GM23338 (cell line): Measurements from ENCODE around the gene FBXO17.

Source experiments
- CREB1 ChIP-seq: fragments of 250-450 bp; sonication (Bioruptor Pico); IDR thresholded peaks from 2 replicates; pipeline ENCODE4 v1.5.0; 2020; ENCODE audit warnings: low read depth, mild to moderate bottlenecking, moderate library complexity
- CTCF ChIP-seq, 2 experiments: fragments of 200-600 bp in 1 of 2; sonication (generic) in 1 of 2; conservative IDR thresholded peaks; 2 replicates each; pipeline versions ENCODE4 v1.5.1 to v1.6.1; 2016 to 2017; ENCODE audit warnings: antibody characterized with exemption in 2 of 2, low read depth in 2 of 2, mild to moderate bottlenecking in 2 of 2, moderate library complexity in 1 of 2
- ETS1 ChIP-seq: IDR thresholded peaks from 2 replicates; pipeline ENCODE4 v1.6.1; 2016; ENCODE audit warnings: antibody characterized with exemption
- EZH2 ChIP-seq: fragments of 200-600 bp; sonication (generic); IDR thresholded peaks from one replicate; pipeline ENCODE4 v1.8.0; 2017; ENCODE audit warnings: antibody characterized with exemption, mild to moderate bottlenecking, low read depth; ENCODE audit not compliant: unreplicated experiment
- EZH2phosphoT487 ChIP-seq: fragments of 200-600 bp; sonication (generic); IDR thresholded peaks from one replicate; pipeline ENCODE4 v1.8.1; 2018; ENCODE audit warnings: antibody characterized with exemption; ENCODE audit not compliant: unreplicated experiment
- JUNB ChIP-seq: IDR thresholded peaks from one replicate; pipeline ENCODE4 v1.6.1; 2016; ENCODE audit warnings: antibody characterized with exemption; ENCODE audit not compliant: unreplicated experiment
- NANOG ChIP-seq: IDR thresholded peaks from 2 replicates; pipeline ENCODE4 v1.6.1; 2016; ENCODE audit warnings: antibody characterized with exemption, borderline replicate concordance
- POLR2AphosphoS5 ChIP-seq: IDR thresholded peaks from 2 replicates; pipeline ENCODE4 v1.6.1; 2016; ENCODE audit warnings: antibody characterized with exemption, low read depth
- REST ChIP-seq: IDR thresholded peaks from one replicate; pipeline ENCODE4 v1.6.1; 2018; ENCODE audit warnings: antibody characterized with exemption; ENCODE audit not compliant: unreplicated experiment
- ZNF114 ChIP-seq: fragments of 250-450 bp; sonication (Bioruptor Pico); IDR thresholded peaks from 2 replicates; pipeline ENCODE4 v1.5.0; 2020; ENCODE audit warnings: mild to moderate bottlenecking, moderate library complexity
- ZNF331 ChIP-seq: fragments of 250-450 bp; sonication (Bioruptor Pico); IDR thresholded peaks from 2 replicates; pipeline ENCODE4 v1.5.0; 2020; ENCODE audit warnings: low read depth, mild to moderate bottlenecking, moderate library complexity

GRCh38 chr19:38931521-38931793, 44.1 kb downstream of the FBXO17 start:
- TF ChIP-seq CTCF (conservative IDR thresholded peaks at IDR 0.05; ENCODE audit: low read depth in 2 of 2) = no peak
- no peak for TF ChIP-seq CREB1
- no peak for TF ChIP-seq EZH2
- no peak for TF ChIP-seq POLR2AphosphoS5
- TF ChIP-seq ETS1 = no peak
- no peak for TF ChIP-seq EZH2phosphoT487
- TF ChIP-seq REST = no peak
- no peak for TF ChIP-seq NANOG
- TF ChIP-seq ZNF331 (CRISPR knock-in tag) = no peak
- TF ChIP-seq JUNB = no peak
- no peak for TF ChIP-seq ZNF114 (CRISPR knock-in tag)
